Activated CD4-positive, alpha-beta T cell treated with anti-CD3 and anti-CD28 coated beads, Interleukin-2, amount 50 U/mL, for 48 hours (primary cell): ENCODE results near the gene PPP6R3.
A peak's percentile ranks its signal among the peaks of the same experiment; 100 is the strongest.
"Not testable (repeated sequence)": the region's sequence is repeated elsewhere in the genome, so short reads cannot be mapped to it uniquely, and the experiment has no call there.

Experiments used
- DNase-seq, 2 experiments: peaks; one replicate each; pipeline ENCODE4 v3.0.0-alpha.2; 2020

The PPP6R3 gene

GRCh38 chr11:68621826-68622225 is 161.3 kb downstream of the PPP6R3 start:
- DNase-seq = no peak

- DNase-seq = not testable (repeated sequence)
Measured at GRCh38 chr11:68623706-68624105, 163.2 kb downstream of the PPP6R3 start.

GRCh38 chr11:68625069-68625468 is 164.5 kb downstream of the PPP6R3 start:
- not testable (repeated sequence) for DNase-seq

DNA sequence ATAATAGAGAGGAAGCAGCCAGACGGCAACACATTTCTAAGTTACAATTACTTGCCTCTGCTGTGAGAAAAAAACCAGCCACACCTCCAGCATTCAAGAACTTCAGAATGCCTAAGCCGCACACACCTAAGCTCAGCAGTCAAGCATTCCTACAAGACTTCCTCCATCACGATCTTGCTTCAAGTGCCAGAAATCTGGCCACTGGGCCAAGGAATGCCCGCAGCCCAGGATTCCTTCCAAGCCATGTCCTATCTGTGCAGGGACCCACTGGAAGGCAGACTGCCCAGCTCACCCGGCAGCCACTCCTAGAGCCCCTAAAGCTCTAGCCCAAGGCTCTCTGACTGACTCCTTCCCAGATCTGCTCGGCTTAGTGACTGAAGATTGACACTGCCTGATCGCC is 165.7 kb downstream of the PPP6R3 start:
- DNase-seq = not testable (repeated sequence)

- DNase-seq = not testable (repeated sequence)
Measured at GRCh38 chr11:68628837-68629236, 168.3 kb downstream of the PPP6R3 start.

DNA sequence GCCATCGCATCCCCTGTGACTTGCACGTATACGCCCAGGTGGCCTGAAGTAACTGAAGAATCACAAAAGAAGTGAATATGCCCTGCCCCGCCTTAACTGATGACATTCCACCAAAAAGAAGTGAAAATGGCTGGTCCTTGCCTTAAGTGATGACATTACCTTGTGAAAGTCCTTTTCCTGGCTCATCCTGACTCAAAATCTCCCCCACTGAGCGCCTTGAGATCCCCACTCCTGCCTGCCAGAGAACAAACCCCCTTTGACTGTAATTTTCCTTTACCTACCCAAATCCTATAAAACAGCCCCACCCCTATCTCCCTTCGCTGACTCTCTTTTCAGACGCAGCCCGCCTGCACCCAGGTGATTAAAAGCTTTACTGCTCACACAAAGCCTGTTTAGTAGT is 171.8 kb downstream of the PPP6R3 start:
- not testable (repeated sequence) for DNase-seq

DNA sequence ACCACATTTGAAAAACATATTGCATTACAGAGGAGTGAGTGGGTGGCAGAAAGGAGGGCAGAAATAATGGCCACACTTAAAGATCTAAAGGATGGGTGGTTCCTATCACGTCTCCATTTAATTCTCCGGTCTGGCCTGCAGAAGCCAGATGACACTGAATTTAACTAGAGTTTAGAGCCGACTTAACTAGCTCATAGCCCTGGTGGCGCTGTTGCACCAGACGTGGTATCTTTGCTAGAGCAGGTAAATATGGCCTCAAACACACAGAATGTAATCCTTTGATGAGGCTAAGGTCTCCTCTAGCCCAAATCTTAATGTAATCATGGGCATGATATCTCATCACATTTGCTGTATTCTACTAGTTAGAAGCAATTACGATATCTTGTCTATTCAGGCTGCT is 172.2 kb downstream of the PPP6R3 start:
- peak; percentile 47 to 51 for DNase-seq

GRCh38 chr11:68634606-68635005 is 174.1 kb downstream of the PPP6R3 start:
- not testable (repeated sequence) for DNase-seq

GRCh38 chr11:68635172-68635571 is 174.6 kb downstream of the PPP6R3 start:
- DNase-seq = not testable (repeated sequence)

DNA sequence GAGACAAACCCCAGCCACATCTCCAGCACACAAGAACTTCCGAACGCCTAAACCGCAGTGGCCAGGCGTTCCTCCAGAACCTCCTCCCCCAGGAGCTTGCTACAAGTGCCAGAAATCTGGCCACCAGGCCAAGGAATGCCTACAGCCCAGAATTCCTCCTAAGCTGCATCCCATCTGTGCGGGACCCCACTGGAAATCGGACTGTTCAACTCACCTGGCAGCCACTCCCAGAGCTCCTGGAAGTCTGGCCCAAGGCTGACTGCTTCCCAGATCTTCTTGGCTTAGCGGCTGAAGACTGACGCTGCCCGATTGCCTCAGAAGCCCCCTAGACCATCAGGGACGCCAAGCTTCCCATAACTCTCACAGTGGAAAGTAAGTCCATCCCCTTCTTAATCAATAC is 175.3 kb downstream of the PPP6R3 start:
- not testable (repeated sequence) for DNase-seq

DNA sequence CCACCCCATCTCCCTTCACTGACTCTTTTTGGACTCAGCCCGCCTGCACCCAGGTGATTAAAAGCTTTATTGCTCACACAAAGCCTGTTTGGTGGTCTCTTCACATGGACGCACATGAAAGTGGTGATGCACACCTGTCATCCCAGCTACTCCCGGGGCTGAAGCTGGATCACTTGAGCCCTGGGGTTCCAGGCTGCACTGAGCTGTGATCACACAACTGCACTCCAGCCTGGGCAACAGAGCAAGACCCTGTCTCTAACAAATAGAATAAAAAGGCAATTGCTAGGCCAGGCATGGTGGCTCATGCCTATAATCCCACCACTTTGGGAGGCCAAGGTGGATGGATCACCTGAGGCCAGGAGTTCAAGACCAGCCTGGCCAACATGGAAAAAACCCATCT is 178.8 kb downstream of the PPP6R3 start:
- DNase-seq = not testable (repeated sequence)

GRCh38 chr11:68641880-68642279 is 181.3 kb downstream of the PPP6R3 start:
- DNase-seq = no peak

DNA sequence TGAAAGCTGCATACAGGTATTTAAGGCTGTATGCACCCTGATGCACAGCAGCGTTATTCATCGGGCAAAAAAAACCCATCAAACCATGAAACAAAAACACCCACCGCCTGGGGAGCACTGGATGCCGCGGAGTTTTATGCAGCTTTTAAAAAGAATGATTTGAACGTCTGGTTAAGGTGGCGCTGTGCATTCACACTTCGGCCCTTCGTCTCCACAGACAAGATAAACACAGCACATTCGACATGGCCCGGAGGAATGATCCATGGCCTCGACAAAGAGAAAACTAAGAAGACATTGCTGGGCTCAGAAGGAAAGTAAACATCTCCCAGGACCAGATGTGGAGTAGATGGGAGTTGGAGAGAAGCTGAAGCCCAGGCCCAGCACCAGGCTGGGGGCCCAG is 183.0 kb downstream of the PPP6R3 start:
- no peak for DNase-seq

DNA sequence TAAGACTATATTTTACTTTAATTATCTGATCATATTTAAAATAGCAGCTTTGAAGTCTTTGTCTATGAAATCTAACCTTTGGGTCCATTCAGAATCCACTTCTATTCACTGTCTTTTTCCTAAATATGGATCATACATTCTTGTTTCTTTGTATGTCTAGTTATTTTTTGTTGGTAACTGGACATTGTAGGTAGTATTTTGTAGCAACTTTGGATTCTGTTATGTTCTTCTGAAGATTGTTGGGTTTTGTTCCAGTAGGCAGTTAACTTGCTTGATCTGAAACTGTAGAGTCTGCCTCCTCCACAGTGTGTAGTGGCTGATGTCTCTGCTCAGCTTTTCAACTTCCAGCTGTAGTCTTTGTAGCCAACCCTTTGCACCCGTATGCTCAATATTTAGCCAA is 186.3 kb downstream of the PPP6R3 start:
- no peak for DNase-seq

GRCh38 chr11:68649851-68650555 is 189.5 kb downstream of the PPP6R3 start:
- no peak for DNase-seq

DNA sequence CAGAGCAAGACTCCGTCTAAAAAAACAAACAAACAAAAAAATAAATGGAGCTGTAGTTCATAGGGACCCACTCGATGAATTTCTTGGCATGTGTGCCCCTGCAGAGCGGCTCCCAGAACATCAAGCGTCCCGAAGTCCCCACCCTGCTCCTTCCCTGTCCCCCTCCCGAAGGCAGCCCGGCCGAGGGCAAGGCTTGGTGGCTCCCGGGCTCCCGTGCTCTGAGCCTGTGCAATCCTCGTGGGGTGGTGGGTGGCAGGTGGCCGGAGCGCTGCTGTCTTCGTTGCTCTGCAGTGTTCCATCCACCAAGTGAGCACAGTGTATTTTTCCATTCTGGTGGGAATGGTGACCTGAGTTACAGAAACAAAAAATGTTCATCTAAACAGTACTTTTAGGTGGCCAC is 190.2 kb downstream of the PPP6R3 start:
- DNase-seq = no peak

- no peak for DNase-seq
Measured at GRCh38 chr11:68651208-68651984, 190.8 kb downstream of the PPP6R3 start.

- DNase-seq = no peak
Measured at GRCh38 chr11:68651985-68652682, 191.6 kb downstream of the PPP6R3 start.

DNA sequence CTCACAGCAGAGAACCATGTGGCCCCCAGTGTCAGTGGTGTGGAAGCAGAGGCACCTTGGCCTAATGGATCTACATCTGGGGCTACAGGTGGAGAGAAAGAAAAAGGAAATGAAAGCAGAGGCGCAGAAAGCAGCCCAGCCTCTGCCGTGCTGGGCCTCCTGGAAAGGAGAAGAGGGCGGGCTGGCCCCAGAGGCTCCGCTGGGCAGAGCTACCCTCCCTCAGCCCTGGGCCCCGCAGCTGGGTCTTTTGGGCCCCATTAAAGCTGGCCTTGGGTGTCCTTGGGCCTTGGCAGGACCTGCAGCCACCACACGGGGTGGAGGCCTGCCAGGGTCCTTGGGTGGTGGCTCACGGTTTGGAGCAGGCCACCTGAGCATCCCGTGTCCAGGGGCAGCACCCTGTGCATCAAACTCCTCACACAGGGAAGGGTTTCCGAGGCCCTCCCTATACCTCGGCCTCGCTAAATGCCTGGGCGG is 192.2 kb downstream of the PPP6R3 start:
- no peak for DNase-seq

GRCh38 chr11:68653486-68654430 is 193.2 kb downstream of the PPP6R3 start:
- no peak for DNase-seq

DNA sequence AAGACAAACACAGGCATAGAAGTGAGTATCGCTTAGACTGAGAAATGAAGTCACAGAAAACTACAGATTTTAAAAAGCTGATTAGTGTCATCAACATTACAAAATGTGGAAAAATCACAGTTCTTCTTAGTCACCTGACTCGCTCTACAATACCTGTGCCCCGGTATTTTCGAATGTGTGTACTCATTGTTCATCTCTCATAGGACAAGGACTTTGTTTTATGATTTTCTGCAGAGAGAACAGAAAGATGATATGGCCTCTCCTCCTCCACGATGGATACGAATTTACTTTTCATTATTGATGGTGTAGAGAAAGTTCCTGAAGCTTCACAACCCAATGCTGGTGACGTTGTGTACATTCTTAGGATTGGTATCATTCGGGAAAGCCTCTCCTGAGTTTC is 194.4 kb downstream of the PPP6R3 start:
- no peak for DNase-seq

GRCh38 chr11:68655406-68655805 is 194.9 kb downstream of the PPP6R3 start:
- DNase-seq = no peak
